Measurements from ENCODE around the gene CELA2A. TPM values are rescaled to one million over a fixed set of nuclear protein-coding genes. Genes with fewer than 3 reads are reported as not detected.
A peak's percentile ranks its signal among the peaks of the same experiment; 100 is the strongest.

The CELA2A gene
- total RNA-seq: not detected
- long read RNA-seq: 0 reads

DNA sequence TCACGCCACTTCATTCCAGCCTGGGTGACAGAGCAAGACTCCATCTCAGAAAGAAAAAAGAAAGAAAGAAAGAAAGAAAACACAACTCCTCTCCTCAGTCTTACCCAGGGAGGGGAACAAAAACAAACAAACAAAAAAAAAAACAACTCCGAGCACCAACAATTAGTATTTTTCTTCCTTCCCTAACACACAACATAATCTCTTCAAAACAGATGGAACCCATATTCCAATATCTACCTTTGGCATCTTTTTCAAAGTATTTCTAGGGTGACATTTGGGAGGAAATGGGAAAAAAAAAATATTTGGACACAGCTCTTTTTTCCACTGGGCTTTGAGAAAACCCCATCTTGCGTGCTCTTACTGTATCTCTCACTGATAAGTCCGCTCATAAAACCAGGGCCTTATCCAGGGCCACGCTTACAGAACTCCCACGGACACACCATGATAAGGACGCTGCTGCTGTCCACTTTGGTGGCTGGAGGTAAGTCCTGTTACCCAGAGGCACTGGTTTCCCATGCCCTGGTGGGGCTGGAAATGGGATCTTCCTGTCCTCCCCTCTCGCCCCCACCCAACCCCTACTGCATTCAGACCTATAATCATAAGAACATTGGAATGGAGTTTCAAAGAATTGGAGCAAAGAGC is at the start of gene CELA2A:
Gene CELA2A (plus strand): TSS at position 420 of the 642 bp plus-strand sequence. CDS start 22 bp downstream, at position 442.
- ATAC-seq (no peak), DNase-seq (no peak)
- intact Hi-C loops (cut with DNase I): no loop called here

DNA sequence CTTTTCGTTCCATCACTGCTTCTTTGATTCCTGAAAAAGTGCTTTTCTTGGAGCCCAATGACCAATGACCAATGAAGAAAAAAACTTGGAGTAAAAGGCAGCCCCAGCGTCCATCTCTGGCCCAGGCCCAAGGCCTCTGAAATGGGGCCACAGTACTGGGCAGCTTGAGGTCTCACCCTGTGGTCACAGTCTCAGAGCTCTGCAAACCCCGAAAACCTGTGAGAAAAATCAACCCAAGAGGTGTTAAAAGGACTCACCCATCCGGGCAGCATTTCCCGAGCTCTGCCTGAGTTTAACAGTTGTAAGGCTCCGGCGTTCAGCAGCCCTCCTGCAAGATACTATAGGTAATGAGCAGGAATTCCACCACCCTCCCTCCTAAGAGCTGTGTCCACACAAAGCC is 49.0 kb upstream of the CELA2A start:
- intact Hi-C loops (cut with DNase I): loop anchor here in 1 of 2 donors (5.0 kb wide), 1 partner anchor 70 kb away; no protein-coding TSS in a partner anchor
- no peak for ATAC-seq
- DNase-seq: no peak

DNA sequence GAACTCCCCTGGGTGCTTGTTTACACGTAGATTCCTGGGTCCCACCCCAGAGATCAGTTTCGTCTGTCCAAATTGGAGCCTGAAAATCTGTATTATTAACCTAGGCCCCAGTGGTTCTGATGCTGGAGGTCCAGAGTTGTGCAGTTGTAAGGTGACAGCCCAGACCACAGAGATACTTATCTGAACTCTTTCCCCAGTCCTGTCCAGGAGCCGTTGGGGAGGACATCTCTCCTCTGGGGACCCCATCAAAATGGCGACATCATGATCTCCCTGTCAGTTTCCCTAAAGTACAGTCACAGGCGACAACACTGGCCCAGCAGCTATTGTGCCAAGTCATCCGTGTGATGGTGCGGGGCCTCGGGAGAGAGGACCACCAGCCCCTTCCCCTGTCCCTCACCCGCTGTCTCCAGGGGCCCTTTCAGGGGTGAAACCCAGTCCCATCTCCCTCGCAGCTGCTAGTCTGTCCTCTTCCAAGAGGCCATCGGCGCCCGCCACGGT is 47.6 kb upstream of the CELA2A start:
- intact Hi-C loops (cut with DNase I): loop anchor here in 1 of 2 donors (5.0 kb wide), 1 partner anchor 72 kb away; no protein-coding TSS in a partner anchor
- DNase-seq (no peak), ATAC-seq (no peak)

DNA sequence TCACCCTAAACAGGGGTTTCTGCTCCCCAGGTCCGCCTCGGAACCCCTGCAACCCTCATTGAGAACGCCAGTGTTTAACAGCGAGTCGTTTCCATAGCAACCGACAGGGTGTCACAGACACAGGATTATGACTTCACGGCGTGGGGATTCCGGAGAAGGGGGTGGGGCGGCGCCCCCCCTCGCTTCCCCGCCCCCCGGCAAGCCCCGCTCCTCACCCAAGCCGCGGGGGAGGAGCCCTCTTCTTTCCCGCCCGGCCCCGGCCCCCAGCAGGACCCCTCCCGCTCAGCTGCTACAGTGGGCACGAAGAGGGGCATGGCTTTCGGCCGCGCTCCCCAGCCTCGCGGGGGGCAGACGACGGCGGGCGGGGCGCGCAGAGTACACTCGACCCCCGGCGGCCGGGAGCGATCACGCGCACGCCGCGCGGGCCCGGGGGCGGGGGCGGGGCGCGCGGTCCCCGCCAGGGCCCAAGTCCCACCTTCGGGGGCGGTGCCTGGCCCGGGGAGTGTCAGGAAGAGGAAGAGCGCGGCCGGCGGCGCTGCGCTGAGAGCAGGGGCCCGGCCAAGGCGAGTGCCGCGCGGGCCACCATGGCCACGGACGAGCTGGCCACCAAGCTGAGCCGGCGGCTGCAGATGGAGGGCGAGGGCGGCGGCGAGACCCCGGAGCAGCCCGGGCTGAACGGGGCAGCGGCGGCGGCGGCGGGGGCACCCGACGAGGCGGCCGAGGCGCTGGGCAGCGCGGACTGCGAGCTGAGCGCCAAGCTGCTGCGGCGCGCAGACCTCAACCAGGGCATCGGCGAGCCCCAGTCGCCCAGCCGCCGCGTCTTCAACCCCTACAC is 46.9 kb upstream of the CELA2A start, which contains the start of gene EFHD2:
Gene EFHD2 (plus strand): TSS at position 501 of the 835 bp plus-strand sequence. CDS start 84 bp downstream, at position 585.
- intact Hi-C loops (cut with DNase I): loop anchor here in 1 of 2 donors (5.0 kb wide), 1 partner anchor 72 kb away; no protein-coding TSS in a partner anchor
- DNase-seq (peak; percentile 90), ATAC-seq (peak; percentile 89 to 95)

DNA sequence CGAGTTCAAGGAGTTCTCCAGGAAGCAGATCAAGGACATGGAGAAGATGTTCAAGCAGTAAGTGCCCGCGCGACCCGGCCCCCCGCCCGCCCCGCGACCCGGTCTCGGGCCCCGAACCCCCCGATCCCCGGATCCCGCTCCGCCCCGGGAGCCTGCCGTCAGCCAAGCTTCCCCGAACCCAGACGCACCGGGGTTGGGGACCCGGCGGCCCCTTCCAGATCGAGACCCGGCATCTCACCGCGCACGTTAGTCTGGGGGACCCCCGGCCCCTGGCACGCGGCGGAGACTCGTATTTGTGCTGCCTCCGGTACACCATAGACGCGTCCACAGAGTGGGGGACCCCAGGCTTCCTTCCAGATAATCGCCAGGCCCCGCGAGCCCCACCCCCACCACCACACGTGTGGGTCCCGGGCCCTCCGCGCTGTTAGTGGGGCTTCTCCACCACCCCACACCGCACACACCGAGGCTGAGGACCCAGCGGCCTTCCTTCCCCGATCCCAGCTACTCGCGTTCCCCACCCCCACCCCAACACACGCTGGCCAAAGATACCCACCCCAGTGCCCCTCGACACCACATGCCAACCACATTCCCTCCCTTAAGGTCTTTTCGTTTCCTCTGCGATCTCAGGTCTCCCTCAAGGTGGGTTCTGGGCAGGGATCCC is 46.2 kb upstream of the CELA2A start:
- DNase-seq (no peak), ATAC-seq (no peak)
- intact Hi-C loops (cut with DNase I): no loop called here

DNA sequence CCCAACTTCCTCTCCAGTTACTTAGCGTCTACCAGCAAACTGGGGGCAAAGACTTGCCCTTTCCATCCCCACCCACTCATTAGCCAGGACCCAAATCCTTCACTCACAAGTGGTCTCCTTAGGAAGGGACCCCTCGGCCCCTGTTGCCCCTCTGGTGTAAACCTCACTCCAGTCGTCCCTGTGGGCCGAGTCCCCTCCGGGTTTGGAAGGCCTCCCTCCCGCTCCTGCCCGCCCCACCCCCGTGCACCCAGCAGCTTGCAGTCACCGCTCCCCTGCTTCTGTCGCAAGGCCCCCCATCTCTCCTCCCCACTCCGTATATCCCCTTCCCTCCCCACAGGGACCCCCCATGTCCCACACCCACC is 45.7 kb upstream of the CELA2A start:
- intact Hi-C loops (cut with DNase I): no loop called here
- no peak for DNase-seq
- ATAC-seq: no peak

DNA sequence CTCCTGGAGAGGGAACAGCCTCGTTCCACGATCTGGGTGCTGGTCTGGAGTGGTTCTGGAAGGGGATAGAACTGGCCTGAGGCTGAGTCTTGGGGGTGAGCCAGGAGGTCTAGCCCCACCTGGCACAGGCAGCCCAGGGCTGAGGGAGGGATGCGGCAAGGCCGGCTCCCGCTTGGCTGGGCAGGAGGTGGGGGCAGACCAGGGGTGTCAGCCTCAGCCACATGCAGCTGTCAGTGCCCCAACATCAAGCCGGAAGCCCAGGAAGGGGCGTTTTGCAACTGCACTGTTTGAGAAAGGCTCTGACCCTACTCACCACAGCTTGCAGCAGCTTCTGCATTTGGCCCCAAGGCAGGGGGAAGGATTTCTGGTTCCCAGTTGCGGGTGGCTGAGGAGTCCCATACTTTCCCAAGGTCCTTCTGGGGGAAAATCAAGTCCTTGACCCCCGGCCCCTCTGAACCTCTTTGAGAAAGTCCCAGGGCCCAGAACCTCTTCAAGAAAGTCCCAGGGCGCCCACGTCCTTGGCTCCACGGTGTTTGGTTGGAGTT is 44.9 kb upstream of the CELA2A start:
- ATAC-seq (peak in 1 of 2 donors; percentile 16), DNase-seq (no peak)
- intact Hi-C loops (cut with DNase I): no loop called here

DNA sequence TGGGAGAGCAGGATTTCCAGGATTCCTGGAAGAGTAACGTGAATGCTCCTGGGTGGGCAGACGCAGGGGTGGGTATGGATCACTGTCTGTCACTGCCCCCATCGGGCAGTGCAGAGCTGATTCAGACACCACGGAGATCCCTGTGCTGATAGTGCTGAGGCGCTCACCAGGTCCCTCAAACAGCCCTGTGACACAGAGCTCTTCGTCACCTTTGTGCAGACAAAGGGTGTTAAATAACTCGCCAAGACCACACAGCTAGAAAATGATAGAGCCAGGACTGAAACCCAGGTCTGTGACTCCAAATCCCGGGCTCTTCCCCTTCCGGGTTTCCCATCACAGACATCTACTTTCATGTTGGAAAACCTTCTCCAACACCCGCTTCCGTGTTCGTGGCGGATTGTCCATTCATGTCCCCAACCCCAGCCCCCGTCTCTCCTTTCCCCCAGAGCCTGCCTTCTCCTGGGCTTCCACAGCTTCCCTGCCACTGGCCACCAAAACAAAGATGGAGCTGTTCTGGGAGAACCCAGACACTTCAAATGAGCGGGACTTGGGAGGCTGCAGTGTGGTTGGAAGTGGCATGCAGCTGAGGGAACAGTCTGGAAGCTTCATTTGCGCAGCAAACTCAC is 44.2 kb upstream of the CELA2A start:
- DNase-seq (no peak), ATAC-seq (no peak)
- intact Hi-C loops (cut with DNase I): no loop called here

DNA sequence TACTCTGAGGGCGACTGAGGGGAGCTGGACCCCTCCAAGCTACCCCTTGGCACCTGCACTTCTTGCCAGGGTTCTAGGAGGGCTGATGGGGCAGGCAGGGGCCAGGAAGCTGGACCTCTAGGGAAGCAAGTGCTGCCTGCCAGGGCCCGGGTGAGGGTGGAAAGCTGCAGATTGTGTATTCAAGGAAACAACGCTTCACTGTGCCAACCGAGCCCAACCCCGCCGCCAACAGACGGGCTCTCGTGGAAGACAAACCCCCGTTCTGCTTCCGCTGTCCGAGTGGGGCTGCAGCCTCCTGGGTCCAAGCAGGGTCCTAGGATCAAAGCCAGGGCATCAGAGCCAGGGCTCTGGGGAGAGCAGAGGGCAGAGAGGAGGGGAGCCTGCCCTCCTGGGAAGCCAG is 43.7 kb upstream of the CELA2A start:
- DNase-seq (peak; percentile 55), ATAC-seq (no peak)
- intact Hi-C loops (cut with DNase I): no loop called here

DNA sequence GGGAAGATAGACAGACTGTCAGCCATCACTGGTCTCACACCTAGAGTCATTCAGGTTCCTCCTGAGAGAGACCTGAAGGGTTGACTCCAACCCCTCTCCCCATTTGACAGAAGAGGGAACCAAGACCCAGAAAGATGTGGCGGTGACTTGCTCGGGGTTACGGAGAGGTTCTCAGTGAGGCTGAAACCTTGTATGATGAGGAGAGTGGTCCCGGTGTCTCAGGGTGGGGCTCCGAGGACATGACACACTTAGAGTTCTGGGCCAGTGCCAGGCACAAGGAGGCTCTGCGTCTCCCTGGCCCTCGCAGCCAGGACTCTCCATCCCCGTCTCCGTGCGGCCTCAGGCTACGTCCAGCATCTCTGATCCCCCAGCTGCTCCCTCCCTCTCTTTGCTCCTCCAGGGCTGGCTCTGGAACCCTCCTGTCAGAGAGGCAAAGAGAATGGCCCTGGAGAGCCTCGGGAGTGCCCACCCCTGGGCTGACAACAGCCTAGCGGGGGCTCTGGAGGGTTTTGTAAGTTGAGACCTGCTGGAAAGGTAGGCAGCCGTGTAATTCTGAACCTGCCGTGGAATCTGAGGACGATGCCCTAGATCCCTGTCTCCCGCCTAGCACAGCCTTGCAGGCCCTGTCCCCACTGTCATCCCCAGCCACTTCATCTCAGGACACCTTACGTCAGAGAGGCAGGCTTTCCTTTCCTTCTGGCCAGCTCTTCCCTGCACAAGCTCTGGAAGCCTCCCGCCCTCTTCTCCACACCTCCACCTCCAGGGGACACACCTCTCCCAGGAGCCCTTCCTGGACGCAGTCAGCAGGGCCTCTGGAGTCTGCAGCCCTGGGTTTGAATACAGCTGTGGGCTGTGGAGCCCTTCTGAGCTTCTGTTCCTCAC is 42.7 kb upstream of the CELA2A start:
- intact Hi-C loops (cut with DNase I): no loop called here
- no peak for DNase-seq
- ATAC-seq: no peak

DNA sequence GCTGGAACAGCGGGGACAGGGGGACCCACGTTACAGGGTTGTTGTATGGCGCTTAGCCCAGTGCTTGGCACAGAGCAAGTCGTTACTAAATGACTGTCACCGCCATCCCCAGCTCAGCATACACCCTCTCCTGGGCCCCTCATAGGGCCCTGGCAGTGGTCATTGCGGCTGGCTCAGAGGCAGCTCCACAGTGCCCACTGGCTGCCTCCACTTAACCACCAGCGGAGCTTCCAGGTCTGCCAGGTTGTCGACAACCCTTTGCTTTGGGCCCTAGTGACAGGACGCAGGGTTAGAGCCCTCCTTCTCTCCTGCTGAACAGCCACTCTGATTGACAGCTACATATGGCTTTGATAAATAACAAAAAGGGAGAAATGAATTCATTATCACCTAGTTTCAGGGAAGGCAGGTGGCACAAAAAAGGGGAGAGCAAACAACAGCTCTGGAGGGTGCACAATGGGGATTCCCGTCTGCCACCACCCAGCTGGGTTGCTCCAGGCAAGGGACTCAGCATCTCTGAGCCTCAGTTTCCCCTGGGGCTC is 42.0 kb upstream of the CELA2A start:
- intact Hi-C loops (cut with DNase I): no loop called here
- DNase-seq (no peak), ATAC-seq (no peak)

DNA sequence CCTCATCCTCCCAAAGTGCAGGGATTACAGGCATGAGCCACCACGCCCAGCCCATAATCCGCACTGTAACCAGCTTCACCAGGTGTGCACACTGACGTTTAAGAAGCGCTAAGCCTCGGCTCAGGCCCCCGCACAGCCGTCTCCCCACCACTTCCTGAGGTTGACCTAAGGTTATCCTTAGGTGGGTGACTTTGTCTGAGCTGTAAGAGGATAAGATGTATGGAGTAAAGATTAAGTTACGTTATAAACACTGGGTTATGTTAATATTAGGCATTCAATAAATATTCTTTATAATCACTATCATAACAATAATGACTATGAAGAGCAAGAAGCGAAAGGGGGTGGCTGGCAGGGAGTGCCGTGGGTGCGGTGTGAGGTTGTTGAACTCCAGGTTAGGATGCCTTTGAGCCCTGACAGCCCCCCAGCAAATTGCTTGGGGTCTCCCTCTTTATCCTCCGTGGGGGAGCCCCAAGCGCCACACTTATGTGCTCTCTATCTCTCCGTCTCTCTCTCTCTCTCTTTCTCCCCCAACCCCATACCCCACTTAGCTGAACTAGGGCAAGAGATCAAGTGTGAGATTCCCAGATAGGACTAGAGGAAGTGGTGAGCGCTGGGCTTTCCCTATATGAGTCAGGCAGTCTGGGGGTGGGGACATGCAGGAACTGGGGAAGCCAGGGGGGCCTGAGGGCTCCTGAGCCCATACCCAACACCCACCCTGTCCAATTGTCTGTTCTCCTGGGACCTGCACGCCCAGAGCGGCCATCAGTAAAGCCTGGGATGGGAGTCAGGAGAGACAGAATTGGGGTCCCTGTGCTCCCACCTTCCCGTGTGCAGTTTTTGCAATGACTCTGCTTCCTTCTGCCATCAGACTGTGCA is 39.2 kb upstream of the CELA2A start:
- intact Hi-C loops (cut with DNase I): no loop called here
- DNase-seq: no peak
- ATAC-seq: peak in 1 of 2 donors; percentile 48

DNA sequence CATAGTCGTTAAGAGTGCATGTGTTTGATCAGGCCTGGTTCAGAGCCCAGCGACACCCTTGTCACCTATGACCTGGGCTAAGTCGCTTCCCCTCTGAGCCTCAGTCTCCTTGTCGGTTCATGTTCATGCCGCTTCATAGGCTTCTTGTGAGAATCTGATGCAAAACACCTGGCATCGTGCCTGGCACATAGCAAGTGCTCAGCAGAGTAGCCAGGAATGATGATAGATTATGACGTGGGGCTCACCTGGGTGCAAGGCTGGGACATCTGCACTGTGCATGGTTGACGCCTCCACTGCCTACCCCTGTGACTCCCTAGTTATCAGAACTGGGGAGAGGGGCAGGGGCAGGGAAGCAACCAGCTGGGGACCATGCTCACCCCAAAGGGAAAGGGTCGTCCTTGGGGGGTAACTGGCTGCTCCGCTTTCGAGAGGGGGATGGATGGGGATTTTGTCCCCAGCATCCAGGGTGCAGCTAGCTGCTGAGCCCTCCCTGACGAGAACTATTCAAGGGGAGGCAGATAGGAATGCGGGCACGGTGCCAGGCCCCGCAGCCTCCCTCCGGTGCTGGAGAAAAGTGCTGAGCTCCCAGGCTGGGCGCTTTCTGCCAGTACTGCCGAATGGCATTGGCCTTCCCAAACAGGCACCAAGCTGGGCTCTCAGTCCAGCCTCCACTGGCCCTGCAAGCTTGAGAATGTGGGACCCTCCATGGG is 37.6 kb upstream of the CELA2A start:
- intact Hi-C loops (cut with DNase I): no loop called here
- no peak for DNase-seq

DNA sequence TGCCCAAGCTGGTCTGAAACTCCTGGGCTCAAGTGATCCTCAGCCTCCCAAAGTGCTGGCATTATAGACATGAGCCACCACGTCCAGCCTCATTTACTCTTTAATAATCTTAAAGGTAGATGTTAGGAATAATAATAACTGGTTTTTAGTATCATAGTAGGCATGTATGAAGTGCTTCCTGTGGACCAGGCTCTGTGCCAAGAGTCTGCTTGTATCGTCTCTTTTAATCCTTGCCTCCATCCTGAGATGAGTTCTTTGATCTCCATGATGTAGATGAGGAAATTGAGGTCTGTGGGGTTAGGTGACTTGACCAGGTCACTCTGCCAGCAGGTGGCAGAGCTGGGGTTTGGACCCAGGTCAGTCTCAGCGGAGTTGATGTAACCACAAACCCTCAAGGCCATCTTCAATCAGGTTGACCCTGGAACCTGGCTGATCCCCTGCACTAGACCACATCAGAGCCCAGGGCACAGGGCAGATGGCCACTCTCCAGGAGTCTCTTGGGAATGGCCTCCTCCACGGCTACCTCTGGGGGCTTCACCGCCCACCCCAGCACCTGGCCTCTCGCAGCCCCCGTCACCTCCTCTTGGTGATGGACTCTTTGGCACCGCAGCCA is 35.6 kb upstream of the CELA2A start:
- DNase-seq: no peak
- intact Hi-C loops (cut with DNase I): no loop called here
- ATAC-seq: no peak

More for the DNA sequence above, 37.6 kb upstream of the CELA2A start:
- no peak for ATAC-seq

DNA sequence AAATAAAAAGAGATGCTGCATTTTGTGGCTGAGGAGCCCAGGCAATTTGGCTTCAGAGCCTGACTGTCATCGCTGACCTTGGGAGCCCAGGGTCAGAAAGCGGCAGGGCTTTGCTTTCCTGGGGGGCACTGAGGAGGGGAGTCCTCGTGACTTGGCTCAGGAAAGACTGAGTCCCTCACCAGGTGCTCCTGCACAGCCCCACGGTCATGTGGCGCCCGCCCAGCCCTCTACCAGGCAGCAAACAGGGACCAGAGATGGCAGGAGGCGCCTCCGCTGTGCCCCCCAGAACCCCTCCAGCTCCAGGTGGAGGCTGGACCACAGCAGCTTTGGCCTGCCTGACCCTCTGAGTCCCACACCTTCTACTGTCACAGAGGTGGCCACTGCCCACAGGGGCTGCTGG is 33.7 kb upstream of the CELA2A start:
- ATAC-seq (no peak), DNase-seq (no peak)
- intact Hi-C loops (cut with DNase I): no loop called here
